Activated CD4-positive, alpha-beta T cell treated with anti-CD3 and anti-CD28 coated beads for 1 hour (primary cell): ENCODE results near the gene RAB10.
"Not testable (repeated sequence)": the region's sequence is repeated elsewhere in the genome, so short reads cannot be mapped to it uniquely, and the experiment has no call there.

ENCODE experiments used
- DNase-seq: peaks from one replicate; pipeline ENCODE4 v3.0.0-alpha.2; 2020

Gene RAB10

GRCh38 chr2:26165403-26165802 lies 131.5 kb downstream of the RAB10 start:
- no peak for DNase-seq

GRCh38 chr2:26166541-26166940 lies 132.7 kb downstream of the RAB10 start:
- not testable (repeated sequence) for DNase-seq

DNA sequence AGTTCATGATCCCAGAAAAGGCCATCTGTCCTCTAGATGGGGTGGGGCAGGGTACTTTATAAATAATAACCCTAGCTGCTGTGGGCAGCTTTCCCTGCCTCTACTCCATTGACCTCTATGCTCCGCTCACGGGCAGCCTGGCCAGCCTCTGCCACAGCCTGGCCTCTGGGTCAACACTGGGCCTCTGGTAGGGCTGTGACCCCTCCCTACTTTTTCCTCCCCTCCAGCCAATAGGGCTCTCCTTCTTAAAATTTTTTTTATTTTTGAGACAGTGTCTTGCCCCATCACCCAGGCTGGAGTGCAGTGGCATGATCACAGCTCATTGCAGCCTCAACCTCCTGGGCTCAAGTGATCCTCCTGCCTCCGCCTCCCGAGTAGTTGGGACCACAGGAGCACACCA lies 134.9 kb downstream of the RAB10 start:
- DNase-seq, result no peak

- DNase-seq, result no peak
Measured at GRCh38 chr2:26169226-26169625, 135.3 kb downstream of the RAB10 start.

DNA sequence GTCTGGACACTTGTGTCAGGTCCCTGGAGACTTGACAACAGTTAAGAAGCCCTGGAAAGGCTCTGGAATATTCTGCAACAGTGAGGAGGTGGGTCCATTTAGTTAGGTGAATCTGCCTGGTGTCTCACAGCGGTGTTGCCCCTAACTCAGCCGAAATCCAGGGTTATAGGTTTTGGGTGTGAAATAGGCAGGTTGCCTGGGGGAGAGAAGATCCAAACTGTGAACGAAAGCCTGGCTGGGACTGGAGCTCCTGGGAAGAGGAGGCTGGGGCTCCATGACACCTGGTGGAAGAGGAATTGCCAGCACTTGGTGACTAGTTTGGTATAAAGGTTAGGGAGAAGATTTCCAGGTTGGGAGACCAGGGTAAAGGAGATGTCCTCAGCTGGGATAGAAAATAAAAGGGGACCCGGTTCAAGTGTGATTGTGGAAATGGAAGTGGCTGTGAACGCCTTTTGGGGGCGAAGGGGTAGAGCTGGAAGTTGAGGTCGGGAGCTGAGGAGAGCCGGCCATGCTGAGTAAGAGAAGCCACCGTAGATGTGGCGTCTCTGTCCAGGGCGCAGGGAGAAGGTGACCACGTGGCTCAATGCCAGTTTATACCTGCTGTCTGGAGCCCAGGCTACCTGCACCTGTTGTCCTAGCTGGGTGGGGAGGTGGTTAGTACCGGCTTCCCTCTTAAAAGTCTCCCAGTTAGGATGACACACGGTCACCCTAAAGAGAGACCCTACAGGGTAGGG lies 136.0 kb downstream of the RAB10 start:
- DNase-seq, result no peak

- DNase-seq, result no peak
Measured at GRCh38 chr2:26170795-26171194, 136.9 kb downstream of the RAB10 start.

- DNase-seq, result no peak
Measured at GRCh38 chr2:26172189-26172870, 138.4 kb downstream of the RAB10 start.

GRCh38 chr2:26172871-26173775 lies 139.2 kb downstream of the RAB10 start, which contains the start of gene GAREM2:
GAREM2 (plus strand) TSS chr2:26173088; CDS start chr2:26173221, 133 bp downstream.
- DNase-seq, result no peak

DNA sequence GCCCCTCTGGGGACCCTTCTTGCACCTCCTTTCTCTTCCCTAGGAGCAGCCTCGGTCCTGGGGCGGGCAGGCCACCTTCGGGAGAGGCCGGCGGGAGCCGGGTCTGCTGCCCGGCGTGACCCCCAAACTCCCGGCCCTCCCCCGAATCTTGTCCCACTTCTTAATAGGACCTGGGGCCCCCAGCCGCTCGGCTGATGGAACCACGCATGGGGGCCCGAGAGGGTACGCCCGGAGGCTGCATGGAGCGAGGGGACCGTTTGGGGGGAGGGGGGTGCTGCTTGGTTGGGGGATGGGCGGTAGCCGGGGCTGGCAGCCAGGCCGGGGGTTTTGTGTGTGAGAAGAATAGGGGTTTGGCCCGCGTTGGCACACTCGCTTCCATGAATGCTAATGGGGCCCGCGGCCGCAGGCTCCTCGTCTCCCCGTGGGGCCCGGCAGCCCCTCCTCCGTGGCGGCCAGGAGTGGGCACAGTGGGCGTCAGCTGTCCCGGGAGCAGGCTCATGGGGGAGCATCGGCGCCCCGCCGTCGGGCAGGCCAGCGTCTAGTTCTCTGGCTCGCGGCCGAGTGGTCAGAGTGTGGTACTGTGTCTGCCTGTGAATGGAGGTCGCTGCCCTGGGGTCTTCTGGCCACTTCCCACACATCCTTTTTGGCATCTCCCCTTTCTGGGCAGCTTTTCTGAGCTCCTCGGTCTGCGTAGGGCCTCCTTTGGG lies 140.0 kb downstream of the RAB10 start:
- DNase-seq, result no peak

- DNase-seq, result no peak
Measured at GRCh38 chr2:26174691-26175465, 141.0 kb downstream of the RAB10 start.

DNA sequence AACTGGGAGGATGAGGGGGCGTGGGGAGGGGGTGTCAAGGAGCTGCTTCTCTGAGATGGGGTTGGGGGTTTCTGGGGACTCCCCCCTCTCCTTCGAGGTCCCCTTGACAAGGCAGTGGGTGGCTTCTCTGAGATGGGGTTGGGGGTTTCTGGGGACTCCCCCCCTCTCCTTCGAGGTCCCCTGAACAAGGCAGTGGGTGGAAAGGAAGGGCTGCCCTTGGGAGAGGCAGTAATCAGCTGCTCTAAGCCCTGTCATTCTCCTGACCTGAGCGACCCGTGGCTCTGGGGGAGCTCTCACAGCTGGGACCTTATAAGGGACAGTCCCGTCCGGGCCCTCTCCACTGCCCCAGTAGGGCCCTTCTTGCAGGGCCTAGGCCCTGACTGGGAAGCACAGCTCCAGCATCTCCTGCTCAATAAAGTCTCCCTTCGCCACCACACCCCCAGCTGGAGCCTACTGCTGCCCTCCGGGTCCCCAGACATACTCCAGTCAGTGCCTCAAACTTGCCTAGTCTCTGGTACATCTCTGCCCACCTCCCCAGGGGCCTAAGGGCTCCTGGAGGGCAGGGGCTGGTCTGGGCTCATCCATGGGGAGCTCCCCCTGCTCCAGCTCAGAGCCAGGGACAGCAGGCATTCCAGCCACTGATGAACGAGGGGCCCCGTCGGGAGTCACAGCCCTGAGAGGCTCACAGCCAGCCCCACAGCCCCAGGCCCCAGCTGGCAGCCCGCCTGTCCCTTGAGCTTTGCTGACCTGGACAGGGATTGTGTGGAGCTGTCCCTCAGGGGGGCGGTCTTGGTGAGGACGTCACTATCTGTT lies 141.8 kb downstream of the RAB10 start:
- no peak for DNase-seq

DNA sequence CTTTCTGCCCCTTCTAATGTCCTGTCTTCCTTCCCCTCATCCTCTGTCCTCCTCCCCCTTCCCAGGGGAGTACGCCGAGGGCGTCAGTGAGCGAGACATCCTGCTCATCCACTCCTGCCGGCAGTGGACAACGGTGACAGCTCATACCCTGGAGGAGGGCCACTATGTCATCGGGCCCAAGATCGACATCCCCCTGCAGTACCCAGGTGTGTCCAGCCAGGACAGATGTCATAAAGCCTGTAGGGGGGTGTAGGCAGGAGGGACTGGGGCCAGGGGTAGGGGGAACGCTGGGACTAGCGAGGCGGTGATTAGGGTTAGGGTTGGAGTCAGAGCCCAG lies 142.4 kb downstream of the RAB10 start:
- no peak for DNase-seq

DNA sequence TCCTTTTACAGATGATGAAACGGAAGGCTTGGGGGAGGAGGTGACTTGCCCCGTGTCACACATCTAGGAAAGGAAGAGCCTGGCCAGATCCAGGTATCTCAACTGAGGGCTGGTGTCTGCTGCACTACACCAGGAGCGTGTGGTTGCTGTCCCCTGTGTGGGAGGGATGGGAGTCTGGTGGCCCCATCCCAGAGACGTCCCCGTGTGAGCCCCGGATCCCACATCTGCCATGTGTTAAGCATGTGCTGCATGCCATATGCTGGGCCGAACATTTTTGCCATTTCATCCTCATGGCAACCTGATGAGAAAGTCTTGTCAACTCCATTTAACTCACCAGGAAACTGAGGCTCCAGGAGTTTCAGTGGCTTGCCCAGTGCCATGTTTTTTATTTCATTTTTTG lies 143.2 kb downstream of the RAB10 start:
- DNase-seq, result no peak

DNA sequence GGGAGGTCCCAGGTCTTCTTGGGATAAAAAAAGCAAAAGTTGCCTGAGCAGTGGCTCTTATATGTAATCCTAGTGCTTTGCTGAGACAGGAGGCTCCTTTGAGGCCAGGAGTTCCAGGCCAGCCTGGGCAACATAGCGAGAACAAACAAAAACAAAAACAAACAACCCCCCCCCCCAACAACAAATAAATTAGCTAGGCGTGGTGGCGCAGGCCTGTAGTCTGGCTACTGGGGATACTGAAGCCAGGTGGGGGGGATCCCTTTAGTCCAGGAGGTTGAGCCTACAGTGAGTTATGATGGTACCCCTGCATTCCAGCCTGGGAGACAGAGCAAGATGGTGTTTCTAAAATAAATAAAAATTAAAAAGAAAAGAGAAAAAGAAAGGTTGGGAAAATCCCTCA lies 144.4 kb downstream of the RAB10 start:
- no peak for DNase-seq

DNA sequence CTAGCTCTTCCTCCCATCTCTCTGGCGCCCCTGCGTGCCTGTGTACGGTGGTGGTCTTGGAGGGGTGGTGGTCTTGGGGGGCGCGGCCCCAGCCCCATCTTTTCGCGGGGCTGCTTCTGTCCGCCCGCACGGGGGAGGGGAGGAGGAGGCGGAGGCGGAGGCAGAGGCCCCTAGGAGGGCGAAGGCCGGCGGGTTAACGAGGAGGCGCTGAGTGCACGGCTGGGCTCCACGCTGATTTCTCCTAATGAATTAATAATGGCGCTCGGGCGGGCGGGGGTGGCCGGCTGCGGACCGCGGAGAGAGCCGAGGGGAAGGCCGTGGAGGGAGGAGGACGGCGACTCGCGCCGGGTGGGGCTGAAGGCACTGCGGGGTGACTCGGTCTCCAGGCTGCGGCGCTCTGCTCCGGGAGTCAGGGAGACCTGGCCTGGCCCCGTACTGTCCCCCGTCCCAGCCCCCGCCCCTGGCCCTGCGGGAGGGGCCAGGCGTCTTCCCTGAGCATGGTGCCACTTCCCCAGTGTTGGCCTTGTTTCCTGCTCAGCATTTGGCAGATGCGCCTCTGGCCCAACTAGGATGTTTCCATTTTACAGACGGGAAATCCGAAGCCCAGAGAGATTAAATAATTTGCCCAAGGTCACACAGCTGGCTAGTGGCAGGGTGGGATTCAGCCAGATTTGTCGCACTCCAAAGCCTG lies 145.0 kb downstream of the RAB10 start:
- DNase-seq, result no peak

DNA sequence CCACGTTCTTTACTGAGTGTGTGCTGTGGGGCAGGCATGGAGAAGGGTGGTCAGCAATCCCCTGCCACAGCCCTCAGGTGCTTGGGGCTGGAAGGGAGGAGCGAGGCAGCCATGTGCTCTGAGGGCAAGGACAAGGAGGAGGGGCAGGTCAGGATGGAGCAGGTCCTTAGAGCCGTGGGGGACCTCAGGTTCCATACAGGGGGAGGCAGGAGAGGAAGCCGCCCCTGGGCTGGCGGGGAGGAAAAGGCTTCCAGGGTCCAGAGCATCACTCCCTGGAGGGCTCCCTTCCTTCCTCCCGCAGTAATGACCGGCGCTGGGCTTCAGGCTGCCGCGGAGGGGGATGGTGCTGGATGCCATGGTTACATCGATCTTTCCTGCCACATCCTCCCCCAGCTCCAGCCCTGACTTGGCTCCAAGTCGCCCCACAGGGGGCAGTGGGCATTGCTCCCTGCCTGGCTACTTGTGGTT lies 145.6 kb downstream of the RAB10 start:
- DNase-seq, result no peak

DNA sequence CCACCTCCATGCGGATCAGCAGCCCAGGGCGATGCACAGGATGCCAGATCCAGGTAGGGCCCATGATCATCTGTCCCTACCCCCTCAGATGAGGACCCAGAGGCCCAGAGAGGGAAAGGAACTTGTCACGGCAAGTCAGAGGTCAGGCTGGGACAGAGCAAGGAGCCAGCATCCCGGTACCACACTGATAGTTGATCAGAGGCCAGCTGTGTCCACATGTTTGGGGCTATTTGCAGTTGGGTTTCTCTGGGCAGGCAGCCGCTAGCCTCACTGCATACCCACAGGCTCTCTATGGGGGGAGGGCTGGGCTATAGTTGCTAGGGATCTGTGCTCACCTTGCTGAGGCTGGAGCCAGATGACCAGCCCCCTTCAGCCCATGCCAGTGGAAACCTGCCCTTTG lies 148.6 kb downstream of the RAB10 start:
- DNase-seq, result no peak

- DNase-seq, result no peak
Measured at GRCh38 chr2:26182887-26183630, 149.2 kb downstream of the RAB10 start.

DNA sequence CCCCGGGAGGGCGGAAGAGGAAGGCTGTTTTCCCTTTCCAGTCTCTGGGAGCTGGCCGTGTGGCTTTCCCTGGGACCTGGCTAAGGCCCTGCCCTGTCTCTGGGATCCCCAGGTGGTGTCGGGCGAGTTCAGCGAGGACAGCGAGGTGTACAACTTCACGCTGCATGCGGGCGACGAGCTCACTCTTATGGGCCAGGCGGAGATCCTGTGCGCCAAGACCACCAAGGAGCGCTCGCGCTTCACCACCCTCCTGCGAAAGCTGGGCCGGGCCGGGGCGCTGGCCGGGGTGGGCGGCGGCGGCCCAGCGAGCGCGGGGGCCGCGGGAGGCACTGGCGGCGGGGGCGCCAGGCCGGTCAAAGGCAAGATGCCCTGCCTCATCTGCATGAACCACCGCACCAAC lies 150.2 kb downstream of the RAB10 start:
- no peak for DNase-seq
